ENCODE data around the gene RPS8. TPM values are rescaled to one million over a fixed set of nuclear protein-coding genes. Genes with fewer than 3 reads are reported as not detected.
A peak's percentile ranks its signal among the peaks of the same experiment; 100 is the strongest.
"Not testable (repeated sequence)": the region's sequence is repeated elsewhere in the genome, so short reads cannot be mapped to it uniquely, and the experiment has no call there.

Gene RPS8
- total and polyA plus RNA-seq, 2 experiments from 2014 or later = 534 to 2,166 TPM

GRCh38 chr1:44788120-44788860 is 12.9 kb downstream of the RPS8 start, which contains the start of gene BEST4:
Gene BEST4 (minus strand): TSS chr1:44788170. CDS start chr1:44787705, 465 bp downstream.
- H3K9me3 ChIP-seq (ENCODE audit: low read depth) = no peaks in the 10 kb centered on the region
- peaks cover 9% of the 10 kb centered on the region for H3K4me1 ChIP-seq (ENCODE audit: low read depth)
- H3K36me3 ChIP-seq = no peaks in the 10 kb centered on the region
- DNase-seq (ENCODE audit: low read depth in 1 of 2, low spot score in 1 of 2) = no peak
- no peaks in the 10 kb centered on the region for H3K27me3 ChIP-seq
- H3K4me3 ChIP-seq = no peak within 1 kb of the TSS
- H3K27ac ChIP-seq = no peak within 1 kb of the TSS
- no peak for TF ChIP-seq CTCF (IDR thresholded peaks at IDR 0.05; ENCODE audit: low read depth, low read length)

GRCh38 chr1:44790968-44791801 is 15.8 kb downstream of the RPS8 start:
- DNase-seq (ENCODE audit: low read depth in 1 of 2, low spot score in 1 of 2) = no peak
- H3K4me3 ChIP-seq = no peak overlapping the region
- H3K27me3 ChIP-seq = no peaks in the 10 kb centered on the region
- no peak for TF ChIP-seq CTCF (IDR thresholded peaks at IDR 0.05; ENCODE audit: low read depth, low read length)
- H3K4me1 ChIP-seq (ENCODE audit: low read depth) = peaks cover 7% of the 10 kb centered on the region
- H3K36me3 ChIP-seq = no peaks in the 10 kb centered on the region
- H3K27ac ChIP-seq = no peak overlapping the region
- H3K9me3 ChIP-seq (ENCODE audit: low read depth) = no peaks in the 10 kb centered on the region

GRCh38 chr1:44792736-44793502 is 17.6 kb downstream of the RPS8 start:
- Histone ChIP-seq H3K9me3 (ENCODE audit: low read depth) (no peaks in the 10 kb centered on the region), H3K36me3 (no peaks in the 10 kb centered on the region), H3K4me1 (ENCODE audit: low read depth) (peaks cover 7% of the 10 kb centered on the region), H3K4me3 (no peak overlapping the region), H3K27ac (peak overlapping the region; percentile 87), H3K27me3 (no peaks in the 10 kb centered on the region)
- TF ChIP-seq CTCF (IDR thresholded peaks at IDR 0.05; ENCODE audit: low read depth, low read length) = no peak
- DNase-seq (ENCODE audit: low read depth in 1 of 2, low spot score in 1 of 2) = no peak

- H3K9me3 ChIP-seq (ENCODE audit: low read depth); H3K4me3 ChIP-seq; H3K27ac ChIP-seq; H3K36me3 ChIP-seq; DNase-seq (ENCODE audit: low read depth in 1 of 2, low spot score in 1 of 2); H3K27me3 ChIP-seq: not testable (repeated sequence)
- peaks cover 16% of the 10 kb centered on the region for H3K4me1 ChIP-seq (ENCODE audit: low read depth)
These were observed 22.5 kb downstream of the RPS8 start for GRCh38 chr1:44797886-44798285.

- Histone ChIP-seq H3K27ac (peak overlapping the region; percentile 89), H3K4me3 (no peak overlapping the region), H3K27me3 (no peaks in the 10 kb centered on the region), H3K36me3 (no peaks in the 10 kb centered on the region), H3K9me3 (ENCODE audit: low read depth) (no peaks in the 10 kb centered on the region), H3K4me1 (ENCODE audit: low read depth) (peaks cover 11% of the 10 kb centered on the region)
- DNase-seq (ENCODE audit: low read depth in 1 of 2, low spot score in 1 of 2) = no peak
- no peak for TF ChIP-seq CTCF (IDR thresholded peaks at IDR 0.05; ENCODE audit: low read depth, low read length)
These were observed 23.4 kb downstream of the RPS8 start for GRCh38 chr1:44798481-44799365.
